GM23248 (cell line): Measurements from ENCODE around the gene VCP.

Experiments
- EZH2 ChIP-seq: fragments of 200-600 bp; sonication (generic); IDR thresholded peaks from 2 replicates; pipeline ENCODE4 v1.6.1; 2018; ENCODE audit warnings: antibody characterized with exemption, mild to moderate bottlenecking; ENCODE audit not compliant: insufficient read depth, poor library complexity, severe bottlenecking
- EZH2phosphoT487 ChIP-seq: fragments of 200-600 bp; sonication (generic); IDR thresholded peaks from 2 replicates; pipeline ENCODE4 v1.6.1; 2018; ENCODE audit warnings: antibody characterized with exemption, moderate library complexity, mild to moderate bottlenecking, low read depth; ENCODE audit not compliant: insufficient read depth

DNA sequence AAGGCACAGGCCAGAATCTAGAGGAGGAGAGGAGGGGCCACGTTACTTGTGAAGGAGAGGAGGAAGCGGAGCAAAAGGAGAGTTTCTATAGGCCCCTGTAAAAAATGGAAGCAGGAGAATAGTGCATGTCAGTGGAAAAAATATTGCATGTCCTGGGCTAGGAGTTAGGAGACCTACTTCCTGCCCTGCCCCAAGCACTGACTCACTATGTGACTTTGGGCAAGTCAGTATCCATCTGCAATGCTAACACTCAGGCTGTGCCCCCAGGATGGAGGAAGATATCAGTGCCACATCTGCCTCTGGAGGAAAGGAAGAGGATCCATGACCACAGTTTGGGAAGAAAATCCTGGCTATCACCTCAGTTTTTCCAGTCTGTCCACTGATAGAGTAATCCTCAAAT lies 17.0 kb upstream of the VCP start:
- TF ChIP-seq EZH2phosphoT487 (no peak), EZH2 (no peak)
